Measurements from ENCODE around the gene HOXD12. TPM values are rescaled to one million over a fixed set of nuclear protein-coding genes. Genes with fewer than 3 reads are reported as not detected.

Gene HOXD12
- total RNA-seq, 1 experiment from 2014 or later, result not detected

- H3K27ac Mint-ChIP-seq (ENCODE audit: unreplicated experiment), result no peak overlapping the region
- DNase-seq, result no peak
- BruUV-seq (replicated peaks), result no TSS peak
- H3K9me3 Mint-ChIP-seq (ENCODE audit: low read depth, unreplicated experiment), result no peaks in the 10 kb centered on the region
- intact Hi-C loops (cut with micrococcal nuclease; ENCODE audit: unreplicated experiment), result loop anchor here (10.0 kb wide), 1 partner anchor 1643 kb away; no protein-coding TSS in a partner anchor
- CTCF ChIA-PET, result interaction anchor here (0.9 kb wide), 1 partner anchor 683 kb away, joined by 3 read pairs; no protein-coding TSS in a partner anchor
- peaks cover 41% of the 10 kb centered on the region for H3K27me3 Mint-ChIP-seq (ENCODE audit: unreplicated experiment)
- H3K4me1 Mint-ChIP-seq (ENCODE audit: low read depth, unreplicated experiment), result no peaks in the 10 kb centered on the region
- H3K36me3 Mint-ChIP-seq (ENCODE audit: insufficient read depth, unreplicated experiment), result no peaks in the 10 kb centered on the region
- no peak for TF ChIP-seq CTCF (IDR thresholded peaks at IDR 0.05; ENCODE audit: unreplicated experiment)
- H3K4me3 Mint-ChIP-seq (ENCODE audit: low read depth, unreplicated experiment), result no peak overlapping the region
Measured at GRCh38 chr2:176121190-176122051, 21.8 kb downstream of the HOXD12 start.

- Mint-ChIP-seq H3K4me3 (ENCODE audit: low read depth, unreplicated experiment) (no peak overlapping the region), H3K4me1 (ENCODE audit: low read depth, unreplicated experiment) (no peaks in the 10 kb centered on the region), H3K27ac (ENCODE audit: unreplicated experiment) (no peak overlapping the region), H3K9me3 (ENCODE audit: low read depth, unreplicated experiment) (no peaks in the 10 kb centered on the region), H3K36me3 (ENCODE audit: insufficient read depth, unreplicated experiment) (no peaks in the 10 kb centered on the region), H3K27me3 (ENCODE audit: unreplicated experiment) (peaks cover 34% of the 10 kb centered on the region)
- DNase-seq, result no peak
- CTCF ChIA-PET, result no interaction called here
- intact Hi-C loops (cut with micrococcal nuclease; ENCODE audit: unreplicated experiment), result loop anchor here (10.0 kb wide), 1 partner anchor 1643 kb away; no protein-coding TSS in a partner anchor
- no peak for TF ChIP-seq CTCF (IDR thresholded peaks at IDR 0.05; ENCODE audit: unreplicated experiment)
- no TSS peak for BruUV-seq (replicated peaks)
Measured at GRCh38 chr2:176122052-176122682, 22.6 kb downstream of the HOXD12 start.

- TF ChIP-seq CTCF (IDR thresholded peaks at IDR 0.05; ENCODE audit: unreplicated experiment), result no peak
- H3K4me1 Mint-ChIP-seq (ENCODE audit: low read depth, unreplicated experiment), result no peaks in the 10 kb centered on the region
- intact Hi-C loops (cut with micrococcal nuclease; ENCODE audit: unreplicated experiment), result loop anchor here (10.0 kb wide), 1 partner anchor 1642 kb away; no protein-coding TSS in a partner anchor
- peaks cover 27% of the 10 kb centered on the region for H3K27me3 Mint-ChIP-seq (ENCODE audit: unreplicated experiment)
- H3K36me3 Mint-ChIP-seq (ENCODE audit: insufficient read depth, unreplicated experiment), result no peaks in the 10 kb centered on the region
- no TSS peak for BruUV-seq (replicated peaks)
- DNase-seq, result no peak
- no peak within 1 kb of the TSS for H3K27ac Mint-ChIP-seq (ENCODE audit: unreplicated experiment)
- H3K9me3 Mint-ChIP-seq (ENCODE audit: low read depth, unreplicated experiment), result no peaks in the 10 kb centered on the region
- CTCF ChIA-PET, result no interaction called here
- no peak within 1 kb of the TSS for H3K4me3 Mint-ChIP-seq (ENCODE audit: low read depth, unreplicated experiment)
Measured at GRCh38 chr2:176122683-176123410, 23.3 kb downstream of the HOXD12 start, which contains the start of gene HOXD9. TSS of gene HOXD9 (plus strand) at chr2:176122719. CDS start at chr2:176122769, 50 bp downstream.

- CTCF ChIA-PET, result no interaction called here
- no TSS peak for BruUV-seq (replicated peaks)
- intact Hi-C loops (cut with micrococcal nuclease; ENCODE audit: unreplicated experiment), result loop anchor here (10.0 kb wide), 1 partner anchor 1641 kb away; no protein-coding TSS in a partner anchor
Measured at GRCh38 chr2:176123411-176124109, 24.0 kb downstream of the HOXD12 start.

More at GRCh38 chr2:176123411-176124109, 24.0 kb downstream of the HOXD12 start:
- no peak for DNase-seq
- H3K9me3 Mint-ChIP-seq (ENCODE audit: low read depth, unreplicated experiment), result no peaks in the 10 kb centered on the region
- no peaks in the 10 kb centered on the region for H3K36me3 Mint-ChIP-seq (ENCODE audit: insufficient read depth, unreplicated experiment)
- no peak overlapping the region for H3K27ac Mint-ChIP-seq (ENCODE audit: unreplicated experiment)
- H3K4me3 Mint-ChIP-seq (ENCODE audit: low read depth, unreplicated experiment), result no peak overlapping the region
- H3K27me3 Mint-ChIP-seq (ENCODE audit: unreplicated experiment), result peaks cover 20% of the 10 kb centered on the region
- H3K4me1 Mint-ChIP-seq (ENCODE audit: low read depth, unreplicated experiment), result no peaks in the 10 kb centered on the region
- no peak for TF ChIP-seq CTCF (IDR thresholded peaks at IDR 0.05; ENCODE audit: unreplicated experiment)
